SU-DHL-6 (cell line): Measurements from ENCODE around the gene ZNF710.

Experiments used
- H2AFZ ChIP-seq: fragments of 200-600 bp; sonication (generic); 2 replicates; pipeline ENCODE4 v1.6.1; 2014; ENCODE audit warnings: low read depth, mild to moderate bottlenecking, moderate library complexity, mixed read lengths, antibody characterized with exemption, low read length; ENCODE audit not compliant: severe bottlenecking
- H3F3A ChIP-seq: fragments of 200-600 bp; shearing (Covaris generic); 2 replicates; pipeline ENCODE4 v1.6.0; 2016; ENCODE audit warnings: antibody characterized with exemption, mild to moderate bottlenecking; ENCODE audit not compliant: insufficient read depth
- H3K27ac ChIP-seq: fragments of 200-600 bp; sonication (generic); 2 replicates; pipeline ENCODE4 v1.5.1; 2016; ENCODE audit warnings: low read depth, mild to moderate bottlenecking, low read length, moderate library complexity, mixed read lengths
- H3K27me3 ChIP-seq: fragments of 200-600 bp; sonication (generic), shearing (Covaris generic); 2 replicates; pipeline ENCODE4 v1.6.0; 2014; ENCODE audit warnings: mild to moderate bottlenecking, low read length
- H3K36me3 ChIP-seq: fragments of 200-600 bp; sonication (generic); 2 replicates; pipeline ENCODE4 v1.6.1; 2014; ENCODE audit warnings: mild to moderate bottlenecking, low read length, mixed read lengths
- H3K4me2 ChIP-seq: fragments of 300-600, 200-600 bp; shearing (Covaris generic), sonication (generic); 2 replicates; pipeline ENCODE4 v1.6.0; 2014; ENCODE audit warnings: low read length, low read depth, mild to moderate bottlenecking; ENCODE audit not compliant: poor library complexity, severe bottlenecking
- H3K4me3 ChIP-seq: fragments of 200-600 bp; sonication (generic); 2 replicates; pipeline ENCODE4 v1.5.1; 2014; ENCODE audit warnings: antibody characterized with exemption, low read length, mild to moderate bottlenecking, mixed read lengths; ENCODE audit not compliant: insufficient read depth, poor library complexity, severe bottlenecking
- H3K79me2 ChIP-seq: fragments of 200-600 bp; sonication (generic); 2 replicates; pipeline ENCODE4 v1.6.1; 2014; ENCODE audit warnings: mild to moderate bottlenecking, low read length, moderate library complexity; ENCODE audit not compliant: insufficient read depth
- H3K9ac ChIP-seq: fragments of 200-600 bp; sonication (generic); 2 replicates; pipeline ENCODE4 v1.7.0; 2014; ENCODE audit warnings: mild to moderate bottlenecking, low read length
- H3K9me2 ChIP-seq: fragments of 200-600 bp; sonication (generic); replicated peaks from 2 replicates; pipeline ENCODE4 v1.6.1; 2014; ENCODE audit warnings: low read length; ENCODE audit not compliant: insufficient read depth
- H3K9me3 ChIP-seq: fragments of 200-600 bp; sonication (generic); 2 replicates; pipeline ENCODE4 v1.6.1; 2014; ENCODE audit warnings: low read length, mixed read lengths; ENCODE audit not compliant: insufficient read depth
- H4K20me1 ChIP-seq: fragments of 200-600 bp; sonication (generic); 2 replicates; pipeline ENCODE4 v1.6.1; 2014; ENCODE audit warnings: low read depth, mild to moderate bottlenecking, antibody characterized with exemption, low read length, moderate library complexity, mixed read lengths
- CTCF ChIP-seq: fragments of 200-600 bp; sonication (generic); IDR thresholded peaks from one replicate; pipeline ENCODE4 v1.5.1; 2017; ENCODE audit warnings: antibody characterized with exemption, mild to moderate bottlenecking, low read length, moderate library complexity; ENCODE audit not compliant: insufficient read depth, poor library complexity, severe bottlenecking
- EZH2phosphoT487 ChIP-seq: fragments of 200-600 bp; sonication (generic), shearing (Covaris generic); conservative IDR thresholded peaks from 2 replicates; pipeline ENCODE4 v1.6.1; 2018; ENCODE audit warnings: mild to moderate bottlenecking, antibody characterized with exemption, low read length, moderate library complexity, mixed read lengths

Gene ZNF710

GRCh38 chr15:90035095-90035839, 34.1 kb downstream of the ZNF710 start:
- Histone ChIP-seq H3F3A (no peaks in the 10 kb centered on the region), H3K36me3 (no peaks in the 10 kb centered on the region), H4K20me1 (no peaks in the 10 kb centered on the region), H3K27me3 (no peaks in the 10 kb centered on the region), H2AFZ (no peak overlapping the region), H3K27ac (no peak overlapping the region), H3K9me2 (no peaks in the 10 kb centered on the region), H3K9me3 (no peaks in the 10 kb centered on the region), H3K4me2 (no peak overlapping the region), H3K9ac (no peak overlapping the region), H3K79me2 (no peaks in the 10 kb centered on the region), H3K4me3 (no peak overlapping the region)
- no peak for TF ChIP-seq EZH2phosphoT487
- no peak for TF ChIP-seq CTCF

- Histone ChIP-seq H3F3A (no peaks in the 10 kb centered on the region), H3K9me2 (no peaks in the 10 kb centered on the region), H3K27me3 (no peaks in the 10 kb centered on the region), H3K27ac (no peak overlapping the region), H3K4me3 (no peak overlapping the region), H3K79me2 (no peaks in the 10 kb centered on the region), H2AFZ (no peak overlapping the region), H3K4me2 (no peak overlapping the region), H4K20me1 (no peaks in the 10 kb centered on the region), H3K9me3 (no peaks in the 10 kb centered on the region), H3K36me3 (no peaks in the 10 kb centered on the region), H3K9ac (no peak overlapping the region)
- no peak for TF ChIP-seq EZH2phosphoT487
- TF ChIP-seq CTCF = no peak
These were observed 34.7 kb downstream of the ZNF710 start for GRCh38 chr15:90035840-90036230.

- Histone ChIP-seq H3K4me2 (no peak overlapping the region), H3K79me2 (no peaks in the 10 kb centered on the region), H2AFZ (no peak overlapping the region), H3K9me2 (no peaks in the 10 kb centered on the region), H3K9ac (no peak overlapping the region), H3K27ac (no peak overlapping the region), H3K36me3 (no peaks in the 10 kb centered on the region), H3K4me3 (no peak overlapping the region), H3K27me3 (no peaks in the 10 kb centered on the region), H3F3A (no peaks in the 10 kb centered on the region), H4K20me1 (no peaks in the 10 kb centered on the region), H3K9me3 (no peaks in the 10 kb centered on the region)
- no peak for TF ChIP-seq EZH2phosphoT487
- no peak for TF ChIP-seq CTCF
These were observed 35.2 kb downstream of the ZNF710 start for GRCh38 chr15:90036343-90036742.
